Neural cell (in vitro differentiated cells): ENCODE results near the gene FMN2. TPM values are rescaled to one million over a fixed set of nuclear protein-coding genes. Genes with fewer than 3 reads are reported as not detected.

ENCODE experiments used
- H2AFZ ChIP-seq: fragments of 200-600, 300-800 bp; sonication (generic), shearing (Covaris generic); 2 replicates; pipeline ENCODE4 v1.6.0; 2014; ENCODE audit warnings: low read depth, mild to moderate bottlenecking, antibody characterized with exemption, low read length, moderate library complexity
- H3F3A ChIP-seq: fragments of 200-600 bp; shearing (Covaris generic); 2 replicates; pipeline ENCODE4 v1.6.1; 2016; ENCODE audit warnings: mild to moderate bottlenecking, moderate library complexity, mixed read lengths, antibody characterized with exemption, low read length; ENCODE audit not compliant: insufficient read depth, poor library complexity, severe bottlenecking
- H3K27ac ChIP-seq: fragments of 200-600, 300-800 bp; sonication (generic), shearing (Covaris generic); 2 replicates; pipeline ENCODE4 v1.5.1; 2014; ENCODE audit warnings: mild to moderate bottlenecking, low read length, moderate library complexity
- H3K27me3 ChIP-seq: fragments of 300-800, 200-600 bp; sonication (generic), shearing (Covaris generic); 2 replicates; pipeline ENCODE4 v1.6.0; 2014; ENCODE audit warnings: mild to moderate bottlenecking, low read depth, low read length, moderate library complexity; ENCODE audit not compliant: insufficient read depth
- H3K36me3 ChIP-seq: fragments of 300-800, 200-600 bp; sonication (generic), shearing (Covaris generic); 2 replicates; pipeline ENCODE4 v1.5.1; 2014; ENCODE audit warnings: mild to moderate bottlenecking, antibody characterized with exemption, low read length, moderate library complexity; ENCODE audit not compliant: insufficient read depth
- H3K4me2 ChIP-seq: fragments of 300-800, 200-600 bp; sonication (generic), shearing (Covaris generic); 2 replicates; pipeline ENCODE4 v1.6.0; 2014; ENCODE audit warnings: mild to moderate bottlenecking, low read length
- H3K4me3 ChIP-seq: fragments of 300-800, 200-600 bp; sonication (generic), shearing (Covaris generic); 2 replicates; pipeline ENCODE4 v1.5.1; 2014; ENCODE audit warnings: mild to moderate bottlenecking, low read length, moderate library complexity
- H3K79me2 ChIP-seq: fragments of 200-600 bp; shearing (Covaris generic); replicated peaks from 2 replicates; pipeline ENCODE4 v1.6.0; 2014; ENCODE audit warnings: mild to moderate bottlenecking, low read length, moderate library complexity; ENCODE audit not compliant: insufficient read depth
- H3K9ac ChIP-seq: fragments of 300-800, 200-600 bp; sonication (generic), shearing (Covaris generic); 2 replicates; pipeline ENCODE4 v1.6.1; 2016; ENCODE audit warnings: mild to moderate bottlenecking, low read length, mixed read lengths
- H3K9me2 ChIP-seq: fragments of 200-600 bp; shearing (Covaris generic); 2 replicates; pipeline ENCODE4 v1.6.1; 2016; ENCODE audit warnings: mild to moderate bottlenecking, low read length, mixed read lengths; ENCODE audit not compliant: insufficient read depth
- H3K9me3 ChIP-seq: fragments of 200-600, 300-800 bp; sonication (generic), shearing (Covaris generic); 2 replicates; pipeline ENCODE4 v1.6.1; 2016; ENCODE audit warnings: mild to moderate bottlenecking, mixed run types, low read length, moderate library complexity, mixed read lengths
- H4K20me1 ChIP-seq: fragments of 200-600 bp; shearing (Covaris generic); 2 replicates; pipeline ENCODE4 v1.6.1; 2016; ENCODE audit warnings: mild to moderate bottlenecking, mixed run types; ENCODE audit not compliant: insufficient read depth
- CTCF ChIP-seq: fragments of 450-650 bp; IDR thresholded peaks from 2 replicates; pipeline ENCODE4 v1.5.1; 2014; ENCODE audit warnings: antibody characterized with exemption, mild to moderate bottlenecking, moderate library complexity; ENCODE audit not compliant: poor library complexity, severe bottlenecking
- EP300 ChIP-seq: fragments of 450-650 bp; conservative IDR thresholded peaks from 2 replicates; pipeline ENCODE4 v1.6.1; 2014; ENCODE audit warnings: antibody characterized with exemption, mild to moderate bottlenecking, moderate library complexity; ENCODE audit not compliant: poor library complexity, severe bottlenecking
- EZH2 ChIP-seq: fragments of 200-600, 300-800 bp; shearing (Covaris generic), sonication (generic); IDR thresholded peaks from 2 replicates; pipeline ENCODE4 v1.6.1; 2014; ENCODE audit warnings: antibody characterized with exemption, low read length, borderline replicate concordance, mild to moderate bottlenecking; ENCODE audit not compliant: insufficient read depth, poor library complexity, severe bottlenecking
- MXI1 ChIP-seq: fragments of 450-650 bp; conservative IDR thresholded peaks from 2 replicates; pipeline ENCODE4 v1.6.1; 2014; ENCODE audit warnings: antibody characterized with exemption, mild to moderate bottlenecking; ENCODE audit not compliant: poor library complexity, severe bottlenecking
- POLR2AphosphoS5 ChIP-seq: IDR thresholded peaks from 2 replicates; pipeline ENCODE4 v1.6.1; 2012
- RAD21 ChIP-seq: fragments of 450-650 bp; conservative IDR thresholded peaks from 2 replicates; pipeline ENCODE4 v1.6.1; 2014; ENCODE audit warnings: antibody characterized with exemption, mild to moderate bottlenecking, moderate library complexity
- REST ChIP-seq: IDR thresholded peaks from 2 replicates; pipeline ENCODE4 v1.6.1; 2012; ENCODE audit warnings: borderline replicate concordance
- SMC3 ChIP-seq: fragments of 450-650 bp; conservative IDR thresholded peaks from 2 replicates; pipeline ENCODE4 v1.6.1; 2014; ENCODE audit warnings: antibody characterized with exemption, mild to moderate bottlenecking, moderate library complexity; ENCODE audit not compliant: poor library complexity
- TAF1 ChIP-seq: IDR thresholded peaks from 2 replicates; pipeline ENCODE4 v1.6.1; 2012; ENCODE audit warnings: low read depth
- polyA plus RNA-seq: library from polyadenylated mRNA; depleted of rRNA; stranded (reverse); fragments of >200 nt; gene quantifications from 2 replicates; pipeline ENCODE4 v1.2.3, GENCODE V29; 2014

Gene FMN2
- polyA plus RNA-seq, 1 donor from 2014 or later, result 23.9 TPM

DNA sequence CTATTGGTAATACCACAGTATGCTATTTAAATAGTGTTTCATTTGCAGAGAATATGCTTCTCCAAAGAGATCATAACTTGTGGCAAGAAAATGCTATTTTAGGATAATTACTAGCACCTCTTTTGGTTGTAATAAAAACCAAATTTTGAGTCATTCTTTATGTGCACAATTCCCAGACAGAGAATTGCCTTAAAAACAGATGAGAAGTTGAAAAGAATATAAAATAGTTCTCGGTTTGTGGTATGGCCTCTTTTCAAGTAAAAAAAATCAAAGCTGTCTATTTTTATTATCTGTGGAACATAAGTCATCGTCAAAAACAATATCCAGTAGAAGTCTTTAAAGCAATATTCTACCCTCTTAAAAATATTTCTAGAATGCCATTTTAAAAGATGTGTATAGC is 334.4 kb downstream of the FMN2 start:
- H3K9me3 ChIP-seq, result no peaks in the 10 kb centered on the region
- no peaks in the 10 kb centered on the region for H3F3A ChIP-seq
- no peaks in the 10 kb centered on the region for H4K20me1 ChIP-seq
- no peak overlapping the region for H3K27ac ChIP-seq
- H3K4me2 ChIP-seq, result no peak overlapping the region
- no peak overlapping the region for H3K9ac ChIP-seq
- TF ChIP-seq EZH2 (no peak), EP300 (no peak), SMC3 (no peak), POLR2AphosphoS5 (no peak), RAD21 (no peak), TAF1 (no peak), CTCF (no peak), MXI1 (no peak), REST (no peak)
- H3K79me2 ChIP-seq, result no peaks in the 10 kb centered on the region
- H3K27me3 ChIP-seq, result no peaks in the 10 kb centered on the region
- no peaks in the 10 kb centered on the region for H3K9me2 ChIP-seq
- no peak overlapping the region for H2AFZ ChIP-seq
- H3K36me3 ChIP-seq, result no peaks in the 10 kb centered on the region
- H3K4me3 ChIP-seq, result no peak overlapping the region

DNA sequence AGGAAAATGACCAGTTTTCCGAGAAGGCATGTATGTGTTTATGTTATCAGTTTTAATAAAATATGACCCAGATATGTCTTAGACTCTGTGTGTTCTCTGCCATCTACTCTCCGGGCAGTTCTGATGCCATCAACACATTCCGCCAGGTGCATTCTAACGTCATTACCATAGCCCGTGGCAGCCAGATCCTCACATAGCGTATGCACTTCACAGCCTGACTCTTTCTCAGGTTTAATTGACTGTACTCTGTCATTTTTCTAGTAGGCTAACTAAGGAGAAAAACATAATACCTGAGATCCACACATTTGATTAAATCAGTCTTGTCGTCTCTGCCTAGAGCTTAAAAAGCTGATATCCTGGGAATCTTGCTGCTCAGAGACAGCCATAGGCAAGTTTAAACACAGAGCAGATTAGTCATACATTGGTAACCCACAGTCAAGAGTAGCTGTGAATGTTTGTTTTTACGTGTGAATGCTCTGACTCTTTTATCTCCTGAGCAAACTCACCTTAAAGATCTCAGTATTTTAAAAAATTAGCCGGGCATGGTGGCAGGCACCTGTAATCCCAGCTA is 344.4 kb downstream of the FMN2 start:
- H3K9ac ChIP-seq, result no peak overlapping the region
- no peaks in the 10 kb centered on the region for H3K36me3 ChIP-seq
- no peak overlapping the region for H3K4me3 ChIP-seq
- no peaks in the 10 kb centered on the region for H3K79me2 ChIP-seq
- H3K9me2 ChIP-seq, result no peaks in the 10 kb centered on the region
- H3K27me3 ChIP-seq, result no peaks in the 10 kb centered on the region
- no peak overlapping the region for H3K27ac ChIP-seq
- TF ChIP-seq RAD21 (no peak), EP300 (no peak), TAF1 (no peak), MXI1 (no peak), EZH2 (no peak), CTCF (no peak), SMC3 (no peak), REST (no peak), POLR2AphosphoS5 (no peak)
- no peak overlapping the region for H3K4me2 ChIP-seq
- no peaks in the 10 kb centered on the region for H3K9me3 ChIP-seq
- no peaks in the 10 kb centered on the region for H3F3A ChIP-seq
- no peaks in the 10 kb centered on the region for H4K20me1 ChIP-seq
- no peak overlapping the region for H2AFZ ChIP-seq
